ENCODE measurements around the gene RANBP1.
"Not testable (repeated sequence)": the region's sequence is repeated elsewhere in the genome, so short reads cannot be mapped to it uniquely, and the experiment has no call there.

Gene RANBP1

DNA sequence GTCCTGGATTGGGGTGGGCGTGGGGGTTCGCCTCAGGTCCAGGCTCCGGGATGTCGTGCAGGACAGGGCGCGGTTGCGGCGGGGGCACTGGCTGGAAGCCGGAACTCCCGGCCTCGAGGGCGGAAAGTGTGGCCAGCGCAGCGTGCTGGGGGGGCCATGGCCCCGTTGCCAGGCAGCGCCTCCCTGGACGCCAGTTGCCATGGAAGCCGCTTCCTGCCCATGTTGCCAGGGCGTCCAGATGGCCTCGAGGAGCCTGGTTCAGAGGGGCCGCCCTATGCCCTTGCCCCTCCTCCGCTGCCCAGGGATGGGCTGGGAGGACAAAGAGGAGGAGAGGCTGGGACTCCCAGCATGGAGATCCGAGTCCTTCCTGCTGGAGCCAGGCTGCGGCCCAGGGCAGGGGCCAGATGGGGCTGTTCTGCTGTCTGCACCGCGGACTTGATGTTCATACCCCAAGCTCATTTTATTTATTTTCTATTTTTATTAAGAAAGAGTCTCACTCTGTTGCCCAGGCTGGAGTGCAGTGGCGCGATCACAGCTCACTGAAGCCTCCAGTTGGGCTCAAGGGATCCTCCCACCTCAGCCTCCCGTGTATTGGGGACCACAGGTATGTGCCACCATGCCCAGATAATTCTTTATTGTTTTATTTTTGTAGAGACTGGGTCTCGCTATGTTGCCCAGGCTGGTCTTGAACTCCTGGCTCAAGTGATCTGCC is 39.6 kb downstream of the RANBP1 start:
- peak; percentile 94 for DNase-seq

DNA sequence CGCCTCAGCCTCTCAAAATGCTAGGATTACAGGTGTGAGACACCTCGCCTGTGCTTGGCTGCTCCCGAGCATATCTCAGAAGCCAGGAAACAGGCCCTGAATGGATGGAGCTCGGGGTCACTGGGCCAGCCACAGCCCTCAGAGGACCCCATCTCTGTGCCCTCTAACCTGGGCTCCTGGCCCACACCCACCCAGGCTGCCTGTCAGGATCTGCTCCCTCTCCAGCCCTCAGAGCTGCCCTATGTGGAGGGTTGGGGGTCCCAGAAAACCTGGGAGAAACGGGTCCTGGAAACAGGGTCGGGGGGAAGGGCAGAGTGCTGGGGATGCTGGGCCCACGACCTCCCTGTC is 40.1 kb downstream of the RANBP1 start:
- DNase-seq: no peak

DNA sequence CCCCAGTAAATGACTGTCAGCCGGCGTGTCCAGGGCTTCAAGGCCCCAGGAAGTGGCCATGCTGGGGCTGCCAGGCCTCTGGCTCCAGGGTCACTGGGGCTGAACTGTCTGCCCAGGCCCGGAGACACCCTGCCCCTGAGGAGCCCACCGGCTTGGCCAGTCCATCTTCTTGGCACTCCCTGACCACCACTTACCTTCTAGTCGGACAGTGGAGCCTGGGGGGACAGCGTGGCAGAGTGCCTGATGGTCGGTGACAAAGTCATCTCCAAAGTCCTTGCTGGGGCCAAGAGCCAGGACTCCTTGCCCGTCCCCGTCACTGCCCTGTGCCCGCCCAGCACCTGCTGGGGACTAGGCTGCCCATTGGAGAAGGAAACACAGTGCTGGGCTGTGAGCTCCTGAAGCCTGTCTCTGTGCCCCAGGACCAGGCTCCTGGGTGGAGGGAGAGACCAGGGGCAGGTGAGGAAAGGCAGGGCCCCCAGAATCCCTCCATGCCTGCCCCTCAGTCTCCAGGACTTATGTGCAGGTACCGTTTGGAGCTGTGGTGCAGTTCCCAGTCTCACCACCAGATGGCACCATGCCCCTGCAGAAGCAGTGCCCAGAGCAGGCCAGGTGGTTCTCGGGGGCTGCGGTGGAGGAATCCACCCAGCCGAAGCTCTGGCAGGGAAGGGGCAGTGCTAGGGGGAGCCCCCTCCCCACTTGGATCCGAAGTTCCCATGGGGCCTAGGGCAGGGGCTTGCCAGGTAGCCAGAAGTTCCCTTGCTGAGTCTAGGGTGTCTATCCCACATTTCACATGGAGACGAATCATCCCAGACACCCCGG is 40.9 kb downstream of the RANBP1 start:
- peak; percentile 60 for DNase-seq

DNA sequence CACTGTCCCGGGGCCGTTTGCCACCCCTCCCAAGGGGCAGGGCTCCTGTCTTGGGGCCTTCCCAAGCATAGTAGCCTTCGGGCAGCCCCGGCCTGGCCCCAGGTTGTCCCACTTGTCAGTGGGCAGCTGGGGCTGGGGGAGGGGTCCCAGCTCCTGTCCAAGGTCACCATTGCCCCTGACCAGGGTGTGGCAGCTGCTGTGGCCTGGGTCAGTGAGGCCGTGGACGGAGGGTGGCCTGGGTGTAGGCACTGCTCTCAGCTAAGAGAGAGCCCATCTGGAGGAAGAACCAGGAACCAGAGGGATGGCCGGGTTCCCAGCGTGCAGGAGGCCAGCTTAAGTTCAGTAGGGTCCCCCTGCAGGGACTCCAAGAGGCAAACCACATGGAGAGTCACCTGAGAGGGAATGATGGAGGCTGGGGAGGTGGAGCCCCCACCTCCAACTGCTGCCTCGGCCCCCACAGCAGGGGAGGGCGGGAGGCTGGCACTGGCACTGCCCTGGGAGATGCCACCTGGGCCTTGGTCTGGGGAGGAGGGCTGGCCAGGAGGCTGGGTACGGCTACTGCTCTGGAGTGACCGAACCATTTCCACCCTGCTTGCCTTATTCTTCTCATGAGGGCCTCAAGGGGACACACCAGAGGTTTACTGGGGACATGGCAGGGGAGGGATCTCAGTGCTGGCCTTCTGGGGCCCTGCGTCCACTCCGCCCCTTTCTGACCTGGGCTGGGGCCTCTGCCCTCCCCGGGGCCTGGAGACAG is 41.7 kb downstream of the RANBP1 start:
- DNase-seq: no peak

DNA sequence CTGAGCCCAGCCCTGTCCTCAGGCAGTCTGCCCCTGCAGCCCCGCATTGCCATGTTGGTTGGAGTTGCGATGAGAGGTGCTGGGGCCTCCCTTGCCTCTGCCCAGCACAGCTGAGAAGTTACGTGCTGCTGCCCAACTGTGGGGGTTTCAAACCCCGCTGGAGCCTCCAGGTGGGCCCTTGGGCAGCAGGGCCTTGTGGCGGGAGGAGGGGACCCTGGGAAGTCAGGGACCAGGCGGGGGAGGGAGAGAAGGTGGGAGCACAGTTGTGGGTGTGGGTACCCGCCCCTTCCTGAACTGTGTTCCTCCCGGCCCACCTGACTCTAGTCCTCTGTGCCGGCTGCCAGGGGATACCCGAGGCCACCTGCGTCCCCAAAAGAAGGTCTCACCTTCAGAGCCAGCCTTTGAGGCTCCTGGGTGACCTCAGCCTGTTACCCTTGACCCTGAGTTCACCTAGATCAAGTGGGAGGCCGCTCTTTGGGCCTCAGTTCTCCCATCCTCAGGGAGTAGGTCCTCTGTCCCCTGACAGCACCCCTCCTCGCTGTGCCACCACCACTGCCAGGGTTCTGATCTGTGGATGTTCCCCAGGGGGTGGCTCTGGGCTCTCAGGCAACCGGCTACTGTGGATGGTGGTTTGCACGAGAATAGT is 42.6 kb downstream of the RANBP1 start:
- no peak for DNase-seq

DNA sequence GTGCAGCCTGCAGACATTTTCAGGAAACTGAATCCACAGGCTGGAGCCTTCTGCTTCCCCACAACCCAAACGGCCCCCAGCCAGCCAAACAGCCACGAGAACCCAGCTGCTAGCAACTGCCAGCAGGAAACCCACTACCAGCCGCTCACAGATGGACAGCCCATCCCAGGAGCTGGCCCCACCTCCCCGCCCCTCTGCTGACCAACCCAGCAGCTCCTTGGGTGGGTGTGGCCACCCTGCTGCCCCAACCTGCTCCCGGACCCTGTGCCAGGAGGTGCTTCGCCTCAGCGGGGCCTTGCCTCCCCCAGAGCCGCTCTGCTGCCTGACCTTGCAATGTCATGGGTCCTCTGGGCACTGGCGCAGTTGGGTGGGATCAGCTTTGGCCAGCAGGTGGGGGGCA is 43.2 kb downstream of the RANBP1 start:
- DNase-seq: no peak

DNA sequence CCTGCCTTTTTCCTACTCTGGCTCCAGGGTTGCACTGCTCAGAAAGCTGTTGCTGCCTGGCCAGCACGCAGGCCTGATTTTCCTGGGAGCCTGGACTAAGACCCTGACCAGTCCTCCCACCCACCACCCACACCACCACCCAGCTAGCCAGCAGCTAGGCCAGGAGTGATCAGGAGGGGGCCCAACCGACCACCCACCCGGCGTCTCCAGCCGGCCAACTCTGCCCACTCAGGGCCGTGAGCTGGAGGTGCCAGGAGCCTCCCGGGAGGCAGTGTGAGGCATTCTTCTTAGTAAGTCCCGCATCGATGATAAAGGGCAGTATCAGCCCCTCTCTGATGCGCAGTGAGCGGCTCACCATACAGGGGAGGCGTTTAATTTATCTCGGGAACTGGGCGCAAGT is 43.6 kb downstream of the RANBP1 start:
- DNase-seq: not testable (repeated sequence)

DNA sequence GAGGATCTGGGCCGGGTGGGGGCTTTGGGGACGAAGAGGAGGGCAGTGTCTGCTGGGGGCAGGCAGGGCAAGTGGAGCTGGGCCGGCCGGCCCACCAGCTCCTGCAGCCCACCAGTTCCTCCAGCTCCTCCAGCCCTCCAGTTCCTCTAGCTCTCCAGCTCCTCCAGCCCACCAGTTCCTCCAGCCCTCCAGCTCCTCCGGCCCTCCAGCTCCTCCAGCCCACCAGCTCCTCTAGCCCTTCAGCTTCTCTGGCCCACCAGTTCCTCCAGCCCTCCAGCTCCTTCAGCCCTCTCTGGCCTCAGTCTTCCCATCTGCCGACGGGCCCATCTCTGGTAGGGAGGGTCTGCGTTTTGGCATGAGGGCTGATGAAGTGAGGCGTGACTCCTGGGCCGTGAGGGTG is 44.1 kb downstream of the RANBP1 start:
- DNase-seq: no peak

DNA sequence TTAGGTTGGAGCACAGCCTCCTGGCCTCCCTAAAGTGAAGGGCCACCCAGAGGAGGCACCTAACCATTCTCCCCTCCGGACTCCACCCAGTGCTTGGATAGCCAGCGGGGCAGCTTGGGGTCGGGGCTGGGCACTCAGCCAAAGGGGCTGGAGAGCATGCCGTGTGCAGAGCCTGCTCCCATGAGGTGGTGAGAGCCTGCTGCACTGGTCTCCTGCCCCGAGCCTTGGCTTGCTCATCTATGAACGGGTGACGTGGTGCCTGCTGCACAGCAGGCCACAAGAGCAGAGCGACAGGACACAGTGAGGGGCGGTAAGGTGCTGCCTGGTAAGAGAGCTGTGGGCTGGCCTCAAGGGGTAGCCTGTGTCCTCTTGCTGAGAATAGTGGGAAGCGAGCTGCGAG is 49.0 kb downstream of the RANBP1 start:
- no peak for DNase-seq

DNA sequence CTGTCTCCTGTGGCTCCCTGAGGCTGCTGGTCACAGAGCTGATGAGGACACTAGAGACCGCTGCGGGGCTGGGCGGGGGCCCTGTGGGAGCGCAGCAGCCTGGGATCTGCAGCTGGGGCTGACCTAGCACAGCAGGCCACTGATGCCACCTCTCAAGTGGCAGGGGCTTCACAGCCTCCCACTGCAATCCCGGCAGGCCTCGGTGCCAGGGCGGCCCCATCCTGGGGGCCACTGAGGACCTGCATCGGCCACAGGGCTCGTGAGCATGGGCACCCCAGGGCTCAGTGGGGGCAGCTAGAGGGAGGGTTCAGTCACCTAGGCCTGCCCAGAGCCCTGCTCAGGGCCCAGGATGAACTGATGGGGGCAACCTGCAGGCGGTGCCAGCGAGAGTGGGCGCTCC is 49.5 kb downstream of the RANBP1 start:
- no peak for DNase-seq

DNA sequence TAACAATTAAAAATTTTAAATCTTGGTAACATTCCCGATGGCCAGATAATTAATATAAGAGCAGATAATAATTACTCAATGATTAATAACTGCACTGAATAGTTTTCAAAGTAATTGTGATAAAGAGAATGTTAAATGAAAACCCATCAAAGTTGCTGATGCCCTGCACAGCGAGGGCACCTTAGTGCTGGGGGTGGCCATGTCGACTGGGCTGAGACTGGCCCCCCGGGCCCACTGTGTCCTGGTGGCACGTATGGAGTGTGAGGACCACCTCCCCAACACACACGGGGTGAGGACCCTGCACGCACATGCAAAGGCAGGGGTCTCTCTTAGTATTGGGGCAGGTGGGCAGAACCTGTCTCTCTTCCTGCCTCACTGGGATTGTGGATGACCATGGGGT is 50.0 kb downstream of the RANBP1 start:
- DNase-seq: no peak

DNA sequence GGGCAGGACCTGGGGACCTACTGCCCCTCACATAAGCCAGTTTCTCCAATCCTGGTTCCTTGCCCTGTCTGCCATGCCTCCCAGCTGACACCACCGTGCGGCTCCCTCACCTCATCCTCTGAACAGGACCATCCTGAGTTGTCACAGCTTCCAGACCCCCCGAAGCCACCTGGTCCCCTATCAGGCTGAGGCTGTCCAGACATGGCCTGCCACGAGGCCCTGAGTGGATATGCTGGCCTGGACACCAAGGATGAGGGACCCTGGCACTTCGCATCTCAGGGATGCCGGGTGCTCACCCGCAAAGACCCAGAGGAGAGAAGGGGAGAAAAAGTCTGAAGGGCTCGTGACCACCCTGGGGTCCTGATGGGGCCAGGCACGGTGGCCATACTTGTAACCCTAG is 50.8 kb downstream of the RANBP1 start:
- no peak for DNase-seq

DNA sequence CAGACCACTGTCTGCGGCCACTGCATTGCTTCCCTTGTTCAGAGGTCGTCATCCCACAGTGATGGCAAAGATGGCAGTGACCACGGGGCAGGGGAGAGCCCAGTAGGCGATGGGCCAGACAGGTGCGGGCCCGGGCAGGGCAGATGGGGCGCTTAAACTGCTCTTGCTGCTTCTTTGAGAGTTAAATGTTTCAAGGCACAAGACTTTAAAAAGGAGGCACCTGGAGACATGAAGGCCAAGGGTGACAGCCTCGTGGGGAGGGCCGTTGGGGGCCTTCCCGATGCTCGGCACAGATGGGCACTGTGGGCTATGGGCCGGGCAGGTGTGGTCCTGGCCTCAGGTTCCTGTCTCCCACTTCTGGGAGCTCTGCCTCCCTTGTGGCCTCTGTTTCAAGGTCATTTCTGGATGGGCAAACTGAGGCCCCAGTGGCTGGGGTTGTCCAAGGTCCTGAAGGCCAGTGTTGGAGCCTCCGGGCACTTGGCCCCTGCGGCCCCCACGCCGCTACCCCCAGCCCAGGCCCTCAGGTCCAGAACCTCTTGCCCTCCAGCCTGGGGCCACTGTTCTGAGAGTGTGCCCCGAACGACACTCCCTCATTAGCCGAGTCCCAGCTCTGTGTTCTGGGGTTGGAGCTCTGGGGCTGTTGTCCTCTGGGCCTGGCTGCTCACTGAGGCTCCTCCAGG is 51.9 kb downstream of the RANBP1 start:
- DNase-seq: no peak

DNA sequence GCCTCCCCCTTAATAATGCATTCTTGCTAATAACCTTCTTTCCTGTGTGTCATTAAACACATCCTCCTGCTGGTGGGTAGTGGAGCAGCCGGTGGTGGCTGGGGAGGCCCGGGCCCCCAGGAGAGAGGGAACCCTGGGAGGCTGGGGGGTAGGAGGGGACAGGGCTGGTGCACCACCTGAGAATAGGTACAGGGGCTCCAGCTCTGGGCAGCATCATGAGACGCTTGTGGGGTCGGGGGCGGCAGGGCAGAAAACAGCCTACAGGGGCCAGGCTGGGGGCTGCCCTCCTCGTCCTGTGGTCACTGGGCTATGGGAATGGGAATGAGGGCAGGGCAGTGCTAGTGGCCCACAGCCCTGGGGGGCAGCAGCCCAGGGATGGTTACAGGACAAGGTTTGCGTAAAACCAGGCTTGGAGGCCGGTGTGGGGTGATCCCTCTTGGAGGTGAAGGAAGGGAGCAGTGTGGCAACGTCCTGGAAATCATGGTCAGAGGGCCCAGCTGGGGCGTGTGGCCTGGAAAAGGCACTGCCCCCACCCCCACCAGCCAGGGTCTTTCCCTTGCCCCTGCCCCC is 53.4 kb downstream of the RANBP1 start:
- no peak for DNase-seq

DNA sequence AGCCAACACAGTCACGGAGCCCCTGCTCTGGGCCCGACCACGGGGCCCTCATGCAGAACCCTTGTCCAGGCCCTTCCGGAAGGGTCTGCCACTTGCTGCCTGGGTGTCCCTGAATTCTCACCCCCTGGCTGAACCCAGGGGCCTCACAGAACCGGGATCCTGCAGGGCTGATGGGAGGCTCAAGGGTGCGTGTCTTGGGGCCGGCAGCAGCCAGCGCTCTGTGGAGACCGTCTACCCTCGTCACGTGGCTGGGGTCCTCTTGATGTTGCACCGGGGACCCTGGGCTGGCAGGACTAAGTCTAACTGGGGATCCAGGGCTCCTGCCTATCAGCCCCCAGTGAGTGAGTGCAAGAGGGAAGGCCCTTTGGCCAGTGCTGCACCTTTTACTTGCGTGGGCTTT is 54.3 kb downstream of the RANBP1 start:
- DNase-seq: no peak

DNA sequence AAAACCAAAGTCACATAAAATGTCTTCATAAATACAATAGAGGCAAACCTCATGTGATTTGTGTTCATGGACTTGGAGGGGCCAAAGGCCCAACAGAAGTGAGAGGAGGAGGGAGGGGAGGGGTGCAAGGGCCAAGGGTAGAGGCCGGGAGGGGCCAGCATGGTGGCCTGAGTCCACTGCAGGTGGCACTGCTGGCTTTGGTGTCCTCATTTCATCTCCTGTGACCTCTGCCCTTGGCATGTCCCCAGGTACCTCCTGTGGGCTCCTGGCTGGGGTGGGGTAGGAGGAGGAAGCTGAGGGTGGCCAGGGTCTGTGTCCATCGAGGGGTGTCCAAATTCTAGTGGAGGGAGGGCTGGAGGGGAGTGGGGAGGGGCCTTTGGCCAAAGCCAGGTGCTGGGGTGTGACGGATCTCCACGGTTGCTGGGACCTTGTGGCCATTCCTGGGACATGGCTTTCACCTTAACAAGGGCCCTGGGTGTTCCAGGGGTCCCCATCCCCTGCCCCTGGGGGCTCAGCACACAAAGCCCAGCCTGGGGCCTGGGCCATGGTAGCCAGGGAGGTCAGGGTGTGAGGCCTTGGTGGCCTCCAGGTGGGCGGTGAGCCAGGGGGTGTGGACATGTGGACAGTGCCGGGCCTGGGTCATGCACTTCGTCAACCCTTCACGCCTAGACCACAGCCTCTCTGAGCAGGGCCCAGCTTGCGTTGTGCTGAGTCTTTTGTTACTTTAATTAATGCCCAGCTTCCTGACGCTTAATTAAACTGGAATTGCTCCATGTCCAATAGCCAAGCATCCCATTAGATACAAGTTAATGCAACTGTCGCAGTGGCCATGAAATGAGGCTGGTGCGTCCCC is 55.6 kb downstream of the RANBP1 start:
- DNase-seq: no peak

DNA sequence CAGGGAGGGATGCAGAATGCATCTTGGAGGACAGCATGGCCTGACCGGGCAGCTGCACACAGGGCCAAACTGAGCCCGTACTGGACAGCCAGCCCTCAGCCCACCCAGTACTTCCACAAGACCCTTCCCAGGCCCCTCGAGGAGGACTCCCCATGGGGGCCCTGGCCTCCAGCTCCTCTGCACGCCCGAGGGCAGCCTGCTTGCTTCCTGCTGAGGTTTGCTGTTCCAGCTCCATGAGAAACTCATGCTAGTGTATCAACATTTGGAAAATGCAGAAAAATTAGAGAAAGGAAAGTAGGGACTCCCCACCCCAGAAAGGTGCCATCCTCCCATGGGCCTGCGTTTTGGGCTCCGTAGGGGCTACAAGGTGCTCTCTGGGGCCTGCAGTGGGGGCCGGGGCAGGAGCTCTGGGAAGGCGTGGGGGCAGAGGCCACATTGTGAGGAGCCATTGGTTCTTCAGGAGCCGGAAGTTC is 56.3 kb downstream of the RANBP1 start:
- DNase-seq: no peak

DNA sequence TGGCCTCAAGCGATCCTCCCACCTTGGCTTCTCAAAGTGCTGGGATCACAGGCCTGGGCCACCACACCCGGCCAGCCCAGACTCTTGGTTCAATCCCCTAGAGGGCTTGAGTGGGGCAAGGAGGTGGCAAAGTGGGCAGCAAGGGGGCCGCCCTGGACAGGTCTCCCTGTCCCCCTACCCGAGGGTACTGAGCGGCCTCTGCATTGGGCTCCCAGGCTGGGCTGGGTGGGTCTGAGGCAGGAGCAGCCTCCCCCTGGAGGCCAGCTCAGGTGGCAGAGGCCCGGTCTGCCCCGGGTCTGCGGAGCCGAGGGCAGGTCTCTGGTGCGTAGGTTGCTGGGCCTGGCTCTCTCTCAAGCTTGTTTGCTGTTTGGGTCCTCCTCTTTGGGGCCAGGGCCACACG is 57.3 kb downstream of the RANBP1 start:
- no peak for DNase-seq

DNA sequence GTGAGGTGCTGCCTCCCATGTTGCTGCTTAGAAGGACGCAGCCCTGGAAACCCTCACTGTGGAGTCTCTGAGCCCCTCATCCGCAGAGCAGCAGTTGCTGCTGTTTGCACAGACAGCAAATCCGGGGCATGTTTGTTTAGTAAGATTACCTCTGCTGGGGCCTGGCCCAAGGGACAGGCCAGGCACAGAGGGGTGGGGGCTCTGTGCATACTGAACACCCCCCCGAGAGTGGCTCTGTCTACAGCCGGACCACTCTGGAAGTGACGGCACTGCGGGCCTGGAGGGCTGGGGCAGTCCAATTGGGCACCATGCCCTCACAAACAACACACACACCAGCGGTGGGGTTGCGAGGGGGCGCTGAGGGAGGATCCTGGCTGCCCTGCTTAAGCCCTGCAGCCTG is 57.9 kb downstream of the RANBP1 start:
- no peak for DNase-seq

DNA sequence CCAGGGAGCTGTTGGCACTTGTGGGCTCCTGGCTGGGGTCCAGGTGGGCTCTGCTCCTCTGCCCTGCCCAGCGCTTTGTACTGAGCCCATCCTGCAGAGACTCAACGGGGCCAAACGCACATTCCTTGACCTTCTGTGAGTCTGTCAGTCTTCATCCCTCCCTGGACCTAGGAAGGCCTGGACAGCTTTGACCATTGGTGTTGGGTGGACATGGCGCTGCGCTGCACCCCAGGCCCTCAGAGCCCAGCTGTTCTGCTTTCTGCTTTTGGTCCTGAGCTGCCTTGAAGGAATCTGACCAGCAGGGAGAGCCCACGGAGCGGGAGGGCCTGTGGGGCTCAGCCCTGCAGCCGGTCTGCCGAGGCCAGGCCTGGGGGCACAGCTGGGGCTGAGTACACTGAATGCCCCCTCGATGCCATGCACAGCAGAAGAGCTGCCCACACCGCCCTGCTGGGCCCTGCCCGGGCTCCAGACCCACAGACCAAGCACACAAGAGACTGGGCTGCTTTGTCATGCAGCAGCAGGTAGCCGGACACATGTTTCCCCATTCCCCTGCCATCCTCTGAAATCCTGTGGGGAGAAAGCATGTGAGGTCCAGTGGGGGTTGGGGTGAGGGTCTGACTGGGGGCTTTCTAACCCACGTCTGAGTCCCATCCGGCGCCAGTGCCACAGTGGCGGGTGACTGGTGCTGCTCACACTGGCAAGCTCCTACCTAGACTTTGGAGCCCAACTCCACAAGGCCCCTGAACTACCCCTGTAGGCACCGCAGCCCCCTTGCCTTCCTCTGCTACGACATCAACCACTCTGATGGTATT is 59.1 kb downstream of the RANBP1 start:
- DNase-seq: peak; percentile 24

DNA sequence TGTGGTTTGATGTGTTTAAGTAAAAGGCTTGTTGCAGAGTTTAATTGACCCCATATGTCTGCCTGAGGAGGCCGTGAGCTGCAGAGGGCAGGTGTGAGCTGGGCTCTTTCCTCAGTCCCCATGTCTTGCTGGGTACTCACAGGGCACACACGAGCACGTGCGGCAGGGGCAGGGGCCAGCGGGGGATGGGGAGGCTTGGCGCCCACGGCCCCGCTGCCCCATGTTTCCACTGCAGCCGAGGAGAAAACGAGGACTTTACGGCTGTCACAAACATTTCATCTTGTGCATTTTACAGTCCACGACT is 59.6 kb downstream of the RANBP1 start:
- no peak for DNase-seq

Data from NCI-H146 (cell line).